HEK293 (cell line): ENCODE data around the gene FLNC.

ENCODE experiments used
- CTCF ChIA-PET: fragments of 350-600 bp; formaldehyde crosslinking; extraction: SDS; loops from one replicate; lab custom pipeline; 2021; ENCODE audit warnings: antibody characterized with exemption; lab: Yijun Ruan, JAX
- POLR2A ChIA-PET: fragments of 300-600 bp; formaldehyde crosslinking; extraction: SDS; loops from one replicate; lab custom pipeline; 2020; ENCODE audit warnings: antibody characterized with exemption, inconsistent platforms; lab: Yijun Ruan, JAX
- H3K27ac ChIP-seq: fragments of 200-500 bp; sonication (Bioruptor generic); 2 replicates; pipeline ENCODE4 v1.5.1; 2014; ENCODE audit warnings: low read depth, low read length, control low read depth, inconsistent platforms; ENCODE audit errors: extremely low read depth
- H3K36me3 ChIP-seq, 2 experiments: fragments of 200-500 bp in 1 of 2; sonication (Bioruptor generic) in 1 of 2; 1 replicate in 1 of 2; 2 replicates in 1 of 2; pipeline ENCODE4 v1.5.1; 2014 to 2017; ENCODE audit warnings: inconsistent platforms in 2 of 2, low read length in 2 of 2; ENCODE audit not compliant: control insufficient read depth in 2 of 2, insufficient read depth in 1 of 2
- H3K4me1 ChIP-seq: fragments of 200-500 bp; sonication (Bioruptor generic); 2 replicates; pipeline ENCODE4 v1.5.1; 2014; ENCODE audit warnings: mild to moderate bottlenecking, low read length, inconsistent platforms; ENCODE audit not compliant: control insufficient read depth, insufficient read depth
- H3K4me3 ChIP-seq: 2 replicates; pipeline ENCODE4 v1.5.1; 2011; ENCODE audit warnings: low read depth, mild to moderate bottlenecking, control low read depth, low read length, moderate library complexity
- H3K9me3 ChIP-seq: fragments of 200-500 bp; sonication (Bioruptor generic); 2 replicates; pipeline ENCODE4 v1.5.1; 2014; ENCODE audit warnings: low read depth, low read length, inconsistent platforms; ENCODE audit not compliant: control insufficient read depth, insufficient read depth
- PBX3 ChIP-seq: sonication (generic); formaldehyde crosslinking; IDR thresholded peaks from 2 replicates; pipeline ENCODE4 v1.8.1; 2022; ENCODE audit warnings: mild to moderate bottlenecking, moderate library complexity, missing genetic modification reagents
- PRDM1 ChIP-seq: fragments of 450-650 bp; formaldehyde crosslinking; IDR thresholded peaks from 2 replicates; pipeline ENCODE4; 2016; ENCODE audit warnings: missing biosample characterization, missing genetic modification characterization
- ZIC2 ChIP-seq: fragments of 450-650 bp; formaldehyde crosslinking; IDR thresholded peaks from 2 replicates; pipeline ENCODE4 v1.5.1; 2016; ENCODE audit warnings: missing biosample characterization, missing genetic modification characterization
- ZNF280D ChIP-seq: fragments of 450-650 bp; formaldehyde crosslinking; IDR thresholded peaks from 2 replicates; pipeline ENCODE4 v1.5.1; 2016; ENCODE audit warnings: missing biosample characterization, missing genetic modification characterization
- ZNF302 ChIP-seq: fragments of 450-650 bp; formaldehyde crosslinking; IDR thresholded peaks from 2 replicates; pipeline ENCODE4 v1.5.1; 2016; ENCODE audit warnings: missing biosample characterization, missing genetic modification characterization, low read depth
- ZNF423 ChIP-seq: fragments of 450-650 bp; formaldehyde crosslinking; IDR thresholded peaks from 2 replicates; pipeline ENCODE4 v1.5.1; 2016; ENCODE audit warnings: missing biosample characterization, missing genetic modification characterization
- ZNF513 ChIP-seq: fragments of 450-650 bp; IDR thresholded peaks from 2 replicates; pipeline ENCODE4 v1.5.1; 2018; ENCODE audit warnings: missing biosample characterization, missing genetic modification characterization
- ZNF571 ChIP-seq: fragments of 450-650 bp; formaldehyde crosslinking; IDR thresholded peaks from 2 replicates; pipeline ENCODE4 v1.5.0; 2017; ENCODE audit warnings: missing biosample characterization, missing genetic modification characterization
- ZNF660 ChIP-seq: fragments of 450-650 bp; IDR thresholded peaks from 2 replicates; pipeline ENCODE4 v1.5.1; 2018; ENCODE audit warnings: missing biosample characterization, mild to moderate bottlenecking, missing genetic modification characterization
- ZNF768 ChIP-seq: fragments of 450-650 bp; formaldehyde crosslinking; IDR thresholded peaks from 2 replicates; pipeline ENCODE4 v1.5.1; 2018; ENCODE audit warnings: missing biosample characterization, mild to moderate bottlenecking, missing genetic modification characterization
- ZXDB ChIP-seq: fragments of 450-650 bp; formaldehyde crosslinking; IDR thresholded peaks from 2 replicates; pipeline ENCODE4 v1.5.1; 2016; ENCODE audit warnings: missing biosample characterization, missing genetic modification characterization
- TF ChIP-seq, protein P1 (sequence below): fragments of 450-650 bp; formaldehyde crosslinking; IDR thresholded peaks from 2 replicates; pipeline ENCODE4 v1.5.1; 2016; ENCODE audit warnings: missing biosample characterization, missing genetic modification characterization

FLNC gene

DNA sequence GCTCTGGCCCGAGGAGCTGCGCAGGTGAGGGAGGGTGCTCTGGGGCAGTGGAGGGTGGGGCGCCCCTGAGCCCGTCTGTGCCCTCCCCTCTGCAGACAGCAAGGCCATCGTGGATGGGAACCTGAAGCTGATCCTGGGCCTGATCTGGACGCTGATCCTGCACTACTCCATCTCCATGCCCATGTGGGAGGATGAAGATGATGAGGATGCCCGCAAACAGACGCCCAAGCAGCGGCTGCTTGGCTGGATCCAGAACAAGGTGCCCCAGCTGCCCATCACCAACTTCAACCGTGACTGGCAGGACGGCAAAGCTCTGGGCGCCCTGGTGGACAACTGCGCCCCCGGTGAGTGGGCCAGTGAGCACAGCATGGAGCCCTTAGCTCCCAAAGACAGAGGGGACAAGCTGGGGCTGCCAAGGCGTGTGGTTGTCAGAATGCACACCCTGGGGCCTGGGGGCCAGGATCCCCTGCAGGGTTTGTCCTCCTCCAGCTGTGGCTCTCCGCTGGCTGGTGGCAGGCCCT is 5.1 kb downstream of the FLNC start:
- Histone ChIP-seq H3K4me3 (no peak overlapping the region), H3K9me3 (no peaks in the 10 kb centered on the region), H3K27ac (no peak overlapping the region), H3K36me3 (peaks cover 0 to 57% of the 10 kb centered on the region in 2 experiments; a peak in 1 of 3 replicates), H3K4me1 (no peaks in the 10 kb centered on the region)
- CTCF ChIA-PET: interaction anchor here (0.7 kb wide), 1 partner anchor 330 kb away, joined by 3 read pairs; no protein-coding TSS in a partner anchor
- POLR2A ChIA-PET: interaction anchor here (0.6 to 0.8 kb wide), 2 partner anchors 44 to 700 kb away, joined by 3 to 6 read pairs; no protein-coding TSS in a partner anchor
- TF ChIP-seq ZIC2 (tag by site-specific recombination) (peak; percentile 64), ZNF302 (tag by site-specific recombination) (no peak), ZNF513 (tag by site-specific recombination) (peak; percentile 65), PBX3 (CRISPR knock-in tag) (no peak)

- Histone ChIP-seq H3K36me3 (peaks cover 0 to 65% of the 10 kb centered on the region in 2 experiments; a peak in 1 of 3 replicates), H3K4me3 (no peak overlapping the region), H3K27ac (no peak overlapping the region), H3K4me1 (no peaks in the 10 kb centered on the region), H3K9me3 (no peaks in the 10 kb centered on the region)
- peak; percentile 49; the same call in 1 of the 2 replicates for TF ChIP-seq ZNF768 (tag by site-specific recombination)
- no peak for TF ChIP-seq PRDM1 (tag by site-specific recombination)
- ChIA-PET POLR2A (interaction anchor here (0.6 to 0.8 kb wide), 2 partner anchors 45 to 700 kb away, joined by 3 to 6 read pairs; no protein-coding TSS in a partner anchor), CTCF (interaction anchor here (0.7 to 0.8 kb wide), 2 partner anchors 28 to 329 kb away, joined by 3 read pairs; no protein-coding TSS in a partner anchor)
Observed at GRCh38 chr7:128835790-128836641, 5.8 kb downstream of the FLNC start.

DNA sequence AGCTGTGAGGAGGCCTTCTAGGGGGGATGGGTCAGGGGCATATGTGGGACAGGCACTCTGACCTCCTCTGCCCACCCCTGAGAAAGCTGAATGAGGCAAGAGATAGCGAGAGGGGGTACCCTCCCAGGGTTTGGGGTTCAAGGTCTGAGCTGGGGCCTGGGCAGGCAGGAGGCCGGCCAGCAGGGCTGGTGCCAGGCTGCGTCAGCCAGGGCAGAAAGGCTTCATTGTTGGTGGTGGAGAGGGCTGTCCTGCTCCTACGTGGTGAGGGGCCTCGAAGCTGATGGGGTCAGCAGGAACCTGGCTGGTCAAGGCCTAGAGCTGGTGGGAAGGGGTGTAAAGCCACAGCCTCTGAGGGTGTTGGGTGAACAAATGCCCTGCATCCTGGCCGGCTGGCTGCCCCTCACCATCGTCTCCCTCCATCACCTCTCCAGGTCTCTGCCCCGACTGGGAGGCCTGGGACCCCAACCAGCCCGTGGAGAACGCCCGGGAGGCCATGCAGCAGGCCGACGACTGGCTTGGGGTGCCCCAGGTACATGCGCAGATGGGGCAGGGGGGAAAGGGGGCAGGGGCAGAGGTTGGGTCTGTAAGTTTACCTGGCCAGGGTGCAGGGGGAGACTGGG is 6.6 kb downstream of the FLNC start:
- POLR2A ChIA-PET: no interaction called here
- TF ChIP-seq ZNF571 (tag by site-specific recombination): no peak
- TF ChIP-seq ZXDB (tag by site-specific recombination): no peak
- no peak for TF ChIP-seq ZNF280D (tag by site-specific recombination)
- TF ChIP-seq ZNF423 (tag by site-specific recombination): no peak
- TF ChIP-seq, protein P1, sequence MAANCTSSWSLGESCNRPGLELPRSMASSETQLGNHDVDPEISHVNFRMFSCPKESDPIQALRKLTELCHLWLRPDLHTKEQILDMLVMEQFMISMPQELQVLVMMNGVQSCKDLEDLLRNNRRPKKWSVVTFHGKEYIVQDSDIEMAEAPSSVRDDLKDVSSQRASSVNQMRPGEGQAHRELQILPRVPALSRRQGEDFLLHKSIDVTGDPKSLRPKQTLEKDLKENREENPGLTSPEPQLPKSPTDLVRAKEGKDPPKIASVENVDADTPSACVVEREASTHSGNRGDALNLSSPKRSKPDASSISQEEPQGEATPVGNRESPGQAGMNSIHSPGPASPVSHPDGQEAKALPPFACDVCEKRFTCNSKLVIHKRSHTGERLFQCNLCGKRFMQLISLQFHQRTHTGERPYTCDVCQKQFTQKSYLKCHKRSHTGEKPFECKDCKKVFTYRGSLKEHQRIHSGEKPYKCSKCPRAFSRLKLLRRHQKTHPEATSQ: no peak
- TF ChIP-seq ZNF660 (tag by site-specific recombination): no peak
- no peaks in the 10 kb centered on the region for H3K9me3 ChIP-seq
- H3K36me3 ChIP-seq: peaks cover 0 to 73% of the 10 kb centered on the region in 2 experiments; a peak in 1 of 3 replicates
- no peak overlapping the region for H3K27ac ChIP-seq
- CTCF ChIA-PET: interaction anchor here (0.8 kb wide), 1 partner anchor 27 kb away, joined by 3 read pairs; no protein-coding TSS in a partner anchor
- no peak overlapping the region for H3K4me3 ChIP-seq
- no peaks in the 10 kb centered on the region for H3K4me1 ChIP-seq
